ENCODE measurements around the gene DHRS1. TPM values are rescaled to one million over a fixed set of nuclear protein-coding genes. Genes with fewer than 3 reads are reported as not detected.
A peak's percentile ranks its signal among the peaks of the same experiment; 100 is the strongest.

The DHRS1 gene
- total RNA-seq = 10 to 100 TPM; 28.5 to 29.0 TPM

GRCh38 chr14:24299255-24300191 is at the start of gene DHRS1, which contains the start of gene NOP9:
DHRS1 (minus strand) TSS chr14:24299780; CDS start chr14:24299106, 674 bp downstream.
NOP9 (plus strand) TSS chr14:24299850; CDS start chr14:24299955, 105 bp downstream.
- peaks cover 58% of the 10 kb centered on the region for H3K4me1 Mint-ChIP-seq (ENCODE audit: low read depth)
- H3K27ac Mint-ChIP-seq = peak within 1 kb of the TSS; percentile 68
- H3K27me3 Mint-ChIP-seq (ENCODE audit: low read depth) = no peaks in the 10 kb centered on the region
- peaks cover 3 to 27% of the 10 kb centered on the region in 2 donors for H3K36me3 Mint-ChIP-seq (ENCODE audit: insufficient read depth in 2 of 2)
- DNase-seq (peak; percentile 92 to 96), ATAC-seq (replicated peaks in 1 of 2) (peak; percentile 81 to 83)
- H3K9me3 Mint-ChIP-seq = no peaks in the 10 kb centered on the region
- H3K4me3 Mint-ChIP-seq = peak within 1 kb of the TSS; percentile 92 to 94

- ATAC-seq (replicated peaks in 1 of 2) (no peak), DNase-seq (no peak)
- Mint-ChIP-seq H3K4me3 (no peak overlapping the region), H3K4me1 (ENCODE audit: low read depth) (no peaks in the 10 kb centered on the region), H3K9me3 (no peaks in the 10 kb centered on the region), H3K36me3 (ENCODE audit: insufficient read depth in 2 of 2) (no peaks in the 10 kb centered on the region), H3K27me3 (ENCODE audit: low read depth) (peaks cover 58% of the 10 kb centered on the region), H3K27ac (no peak overlapping the region)
These were observed 48.6 kb upstream of the DHRS1 start for GRCh38 chr14:24348186-24348585.

- Mint-ChIP-seq H3K27ac (no peak overlapping the region), H3K27me3 (ENCODE audit: low read depth) (peaks cover 55% of the 10 kb centered on the region)
- no peak for ATAC-seq (replicated peaks in 1 of 2)
These were observed 47.6 kb upstream of the DHRS1 start for GRCh38 chr14:24347134-24347533.

GRCh38 chr14:24343795-24344660 is 44.4 kb upstream of the DHRS1 start:
- DNase-seq (no peak), ATAC-seq (replicated peaks in 1 of 2) (no peak)
- peaks cover 31% of the 10 kb centered on the region for H3K27me3 Mint-ChIP-seq (ENCODE audit: low read depth)
- no peak overlapping the region for H3K27ac Mint-ChIP-seq
- peaks cover 6% of the 10 kb centered on the region for H3K4me1 Mint-ChIP-seq (ENCODE audit: low read depth)
- no peaks in the 10 kb centered on the region for H3K36me3 Mint-ChIP-seq (ENCODE audit: insufficient read depth in 2 of 2)
- H3K4me3 Mint-ChIP-seq = no peak overlapping the region
- no peaks in the 10 kb centered on the region for H3K9me3 Mint-ChIP-seq

More at GRCh38 chr14:24347134-24347533, 47.6 kb upstream of the DHRS1 start:
- no peak for DNase-seq
- Mint-ChIP-seq H3K9me3 (no peaks in the 10 kb centered on the region), H3K4me1 (ENCODE audit: low read depth) (no peaks in the 10 kb centered on the region), H3K36me3 (ENCODE audit: insufficient read depth in 2 of 2) (no peaks in the 10 kb centered on the region), H3K4me3 (no peak overlapping the region)

GRCh38 chr14:24342889-24343288 is 43.3 kb upstream of the DHRS1 start:
- ATAC-seq (replicated peaks in 1 of 2) = no peak
- Mint-ChIP-seq H3K27ac (no peak overlapping the region), H3K27me3 (ENCODE audit: low read depth) (peaks cover 25% of the 10 kb centered on the region), H3K4me1 (ENCODE audit: low read depth) (peaks cover 15% of the 10 kb centered on the region), H3K9me3 (no peaks in the 10 kb centered on the region), H3K36me3 (ENCODE audit: insufficient read depth in 2 of 2) (no peaks in the 10 kb centered on the region), H3K4me3 (no peak overlapping the region)
- no peak for DNase-seq

GRCh38 chr14:24340606-24341005 is 41.0 kb upstream of the DHRS1 start:
- no peak overlapping the region for H3K27ac Mint-ChIP-seq
- H3K4me1 Mint-ChIP-seq (ENCODE audit: low read depth) = peaks cover 22% of the 10 kb centered on the region
- ATAC-seq (replicated peaks in 1 of 2) = no peak
- no peak for DNase-seq
- H3K36me3 Mint-ChIP-seq (ENCODE audit: insufficient read depth in 2 of 2) = peaks cover 0 to 2% of the 10 kb centered on the region in 2 donors
- H3K4me3 Mint-ChIP-seq = no peak overlapping the region
- no peaks in the 10 kb centered on the region for H3K9me3 Mint-ChIP-seq
- peaks cover 25% of the 10 kb centered on the region for H3K27me3 Mint-ChIP-seq (ENCODE audit: low read depth)

GRCh38 chr14:24339284-24340151 is 39.9 kb upstream of the DHRS1 start, which contains the start of gene RIPK3:
RIPK3 (minus strand) TSS chr14:24339991; CDS start chr14:24339826, 165 bp downstream.
- peak within 1 kb of the TSS; percentile 69 for H3K27ac Mint-ChIP-seq
- ATAC-seq (replicated peaks in 1 of 2) (peak; percentile 95 to 96), DNase-seq (peak; percentile 77 to 80)
- H3K4me3 Mint-ChIP-seq = peak within 1 kb of the TSS; percentile 90 to 91
- peaks cover 0 to 2% of the 10 kb centered on the region in 2 donors for H3K36me3 Mint-ChIP-seq (ENCODE audit: insufficient read depth in 2 of 2)
- peaks cover 32% of the 10 kb centered on the region for H3K4me1 Mint-ChIP-seq (ENCODE audit: low read depth)
- H3K9me3 Mint-ChIP-seq = no peaks in the 10 kb centered on the region
- H3K27me3 Mint-ChIP-seq (ENCODE audit: low read depth) = peaks cover 26% of the 10 kb centered on the region

GRCh38 chr14:24338843-24339242 is 39.3 kb upstream of the DHRS1 start:
- Mint-ChIP-seq H3K27ac (no peak overlapping the region), H3K4me3 (peak overlapping the region; percentile 90 to 91), H3K36me3 (ENCODE audit: insufficient read depth in 2 of 2) (peaks cover 0 to 2% of the 10 kb centered on the region in 2 donors), H3K4me1 (ENCODE audit: low read depth) (peaks cover 39% of the 10 kb centered on the region), H3K9me3 (no peaks in the 10 kb centered on the region), H3K27me3 (ENCODE audit: low read depth) (peaks cover 22% of the 10 kb centered on the region)
- ATAC-seq (replicated peaks in 1 of 2) (no peak), DNase-seq (no peak)

- no peak for DNase-seq
- Mint-ChIP-seq H3K9me3 (no peaks in the 10 kb centered on the region), H3K27ac (no peak overlapping the region), H3K27me3 (ENCODE audit: low read depth) (peaks cover 26% of the 10 kb centered on the region), H3K4me1 (ENCODE audit: low read depth) (peaks cover 46% of the 10 kb centered on the region), H3K4me3 (no peak overlapping the region), H3K36me3 (ENCODE audit: insufficient read depth in 2 of 2) (peaks cover 0 to 2% of the 10 kb centered on the region in 2 donors)
- no peak for ATAC-seq (replicated peaks in 1 of 2)
These were observed 38.2 kb upstream of the DHRS1 start for GRCh38 chr14:24337824-24338175.

- Mint-ChIP-seq H3K36me3 (ENCODE audit: insufficient read depth in 2 of 2) (peaks cover 0 to 2% of the 10 kb centered on the region in 2 donors), H3K9me3 (no peaks in the 10 kb centered on the region), H3K27me3 (ENCODE audit: low read depth) (peaks cover 27% of the 10 kb centered on the region), H3K4me1 (ENCODE audit: low read depth) (peaks cover 49% of the 10 kb centered on the region), H3K4me3 (no peak overlapping the region), H3K27ac (no peak overlapping the region)
- ATAC-seq (replicated peaks in 1 of 2) = no peak
- no peak for DNase-seq
These were observed 37.7 kb upstream of the DHRS1 start for GRCh38 chr14:24337144-24337823.

GRCh38 chr14:24335461-24336171 is 36.0 kb upstream of the DHRS1 start:
- H3K27me3 Mint-ChIP-seq (ENCODE audit: low read depth) = peaks cover 30% of the 10 kb centered on the region
- H3K4me3 Mint-ChIP-seq = peak overlapping the region; percentile 53 to 59
- peaks cover 54% of the 10 kb centered on the region for H3K4me1 Mint-ChIP-seq (ENCODE audit: low read depth)
- DNase-seq (no peak), ATAC-seq (replicated peaks in 1 of 2) (no peak)
- H3K9me3 Mint-ChIP-seq = no peaks in the 10 kb centered on the region
- H3K36me3 Mint-ChIP-seq (ENCODE audit: insufficient read depth in 2 of 2) = peaks cover 0 to 2% of the 10 kb centered on the region in 2 donors
- no peak overlapping the region for H3K27ac Mint-ChIP-seq

Measured in activated T-cell treated with anti-CD3 and anti-CD28 coated beads, Interleukin-2, amount 50 U/mL, for 72 hours (primary cell).